Measurements from ENCODE around the gene IFNK.
A peak's percentile ranks its signal among the peaks of the same experiment; 100 is the strongest.

The IFNK gene

DNA sequence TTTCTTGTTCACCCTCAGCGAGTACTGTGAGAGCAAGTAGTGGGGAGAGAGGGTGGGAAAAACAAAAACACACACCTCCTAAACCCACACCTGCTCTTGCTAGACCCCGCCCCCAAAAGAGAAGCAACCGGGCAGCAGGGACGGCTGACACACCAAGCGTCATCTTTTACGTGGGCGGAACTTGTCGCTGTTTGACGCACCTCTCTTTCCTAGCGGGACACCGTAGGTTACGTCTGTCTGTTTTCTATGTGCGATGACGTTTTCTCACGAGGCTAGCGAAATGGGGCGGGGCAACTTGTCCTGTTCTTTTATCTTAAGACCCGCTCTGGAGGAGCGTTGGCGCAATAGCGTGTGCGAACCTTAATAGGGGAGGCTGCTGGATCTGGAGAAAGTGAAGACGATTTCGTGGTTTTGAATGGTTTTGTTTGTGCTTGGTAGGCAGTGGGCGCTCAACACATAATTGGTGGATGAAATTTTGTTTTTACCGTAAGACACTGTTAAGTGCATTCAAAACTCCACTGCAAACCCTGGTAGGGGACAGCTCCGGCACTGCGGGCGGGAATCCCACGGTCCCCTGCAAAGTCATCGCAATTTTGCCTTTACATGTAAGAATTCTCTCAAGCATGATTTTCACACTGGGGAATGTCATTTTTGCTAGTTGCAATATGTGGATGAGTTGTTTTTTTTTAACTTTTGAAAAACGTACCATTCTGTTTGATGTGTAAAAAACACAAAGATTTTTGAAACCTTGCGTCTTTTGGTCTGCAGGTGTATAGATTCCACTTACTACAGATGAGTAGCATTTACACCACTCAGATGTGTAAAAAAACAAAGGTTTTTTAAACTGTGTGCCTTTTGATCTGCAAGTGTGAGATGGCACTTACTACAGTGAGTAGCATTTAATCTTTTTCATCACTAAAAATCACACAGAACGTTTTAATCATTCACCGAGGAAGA, 49.8 kb downstream of the IFNK start:
- peak; percentile 98 for DNase-seq (ENCODE audit: low spot score)

Measured in CD4-positive, alpha-beta T cell treated with Interleukin-6 at 100 ng/mL for 8 hours (primary cell).